DMS153 (cell line): ENCODE data around the gene HSPA12A.

Experiments
- DNase-seq: peaks from one replicate; lab custom pipeline; 2025; lab: John Stamatoyannopoulos, UW

Gene HSPA12A, protein sequence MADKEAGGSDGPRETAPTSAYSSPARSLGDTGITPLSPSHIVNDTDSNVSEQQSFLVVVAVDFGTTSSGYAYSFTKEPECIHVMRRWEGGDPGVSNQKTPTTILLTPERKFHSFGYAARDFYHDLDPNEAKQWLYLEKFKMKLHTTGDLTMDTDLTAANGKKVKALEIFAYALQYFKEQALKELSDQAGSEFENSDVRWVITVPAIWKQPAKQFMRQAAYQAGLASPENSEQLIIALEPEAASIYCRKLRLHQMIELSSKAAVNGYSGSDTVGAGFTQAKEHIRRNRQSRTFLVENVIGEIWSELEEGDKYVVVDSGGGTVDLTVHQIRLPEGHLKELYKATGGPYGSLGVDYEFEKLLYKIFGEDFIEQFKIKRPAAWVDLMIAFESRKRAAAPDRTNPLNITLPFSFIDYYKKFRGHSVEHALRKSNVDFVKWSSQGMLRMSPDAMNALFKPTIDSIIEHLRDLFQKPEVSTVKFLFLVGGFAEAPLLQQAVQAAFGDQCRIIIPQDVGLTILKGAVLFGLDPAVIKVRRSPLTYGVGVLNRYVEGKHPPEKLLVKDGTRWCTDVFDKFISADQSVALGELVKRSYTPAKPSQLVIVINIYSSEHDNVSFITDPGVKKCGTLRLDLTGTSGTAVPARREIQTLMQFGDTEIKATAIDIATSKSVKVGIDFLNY

DNA sequence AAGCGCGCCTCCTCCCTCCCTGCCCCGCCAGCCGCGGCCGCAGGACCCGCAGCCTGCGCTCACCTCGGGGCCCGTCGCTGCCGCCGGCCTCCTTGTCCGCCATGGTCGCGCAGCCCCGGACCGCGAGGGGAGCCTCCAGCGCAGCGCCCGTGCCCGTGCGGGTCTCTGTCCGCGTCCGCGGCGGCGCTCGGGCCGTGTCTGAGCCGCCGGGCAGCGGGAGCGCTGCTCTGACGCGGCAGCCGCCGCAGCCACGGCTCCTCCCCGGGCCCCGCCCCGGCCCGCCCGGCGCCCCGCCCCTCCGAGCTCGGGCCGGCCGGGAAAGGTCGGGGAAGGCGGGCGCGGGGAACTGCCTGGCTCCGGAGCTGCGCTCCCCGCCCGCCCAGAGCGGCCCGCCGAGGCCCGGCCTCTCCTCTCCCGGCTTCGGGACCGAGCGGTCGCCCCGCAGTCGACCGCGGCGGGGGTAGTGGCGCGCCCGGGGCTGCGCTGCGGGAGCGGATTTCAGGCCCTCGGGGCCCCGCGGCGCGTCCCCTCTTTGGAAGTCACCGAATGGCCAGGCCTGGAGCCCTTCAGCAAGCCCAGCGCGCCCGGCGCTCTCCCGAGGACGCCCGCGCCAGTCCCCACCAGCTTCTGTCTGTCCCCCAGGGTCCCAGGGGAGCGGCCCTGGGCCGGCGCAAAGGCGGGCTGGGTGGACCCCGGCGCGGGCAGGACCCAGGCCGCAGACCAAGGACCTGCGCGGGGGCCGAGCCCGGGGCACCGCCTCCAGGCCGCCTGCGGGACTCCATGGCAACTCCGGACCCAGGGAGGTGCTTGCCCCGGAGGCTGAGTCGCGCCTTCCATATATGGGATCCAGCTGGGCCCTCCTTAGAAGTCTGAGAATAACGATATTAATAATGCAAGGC, at the start of gene HSPA12A:
TSS of gene HSPA12A (minus strand) at position 200 of the 899 bp plus-strand sequence. CDS start at position 103, 97 bp downstream.
- peak; percentile 27 for DNase-seq

DNA sequence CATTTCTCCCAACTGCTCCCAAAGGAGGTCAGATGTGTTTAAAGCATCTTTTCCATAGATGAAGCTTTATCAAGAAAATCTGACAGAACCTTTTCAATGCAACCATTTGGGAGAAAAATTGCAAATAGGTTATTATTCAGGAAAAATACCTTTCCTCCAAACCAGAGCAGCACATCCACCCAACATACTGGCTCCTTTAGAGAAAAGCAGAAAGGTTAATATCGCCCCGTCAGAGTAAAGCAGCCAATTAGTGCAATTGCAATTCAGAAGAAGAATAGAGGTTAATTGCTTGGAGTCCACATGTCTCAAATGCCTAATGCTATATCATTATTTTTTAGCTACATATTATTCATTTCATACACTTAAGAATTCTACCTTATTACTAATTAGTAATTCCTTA, 48.9 kb upstream of the HSPA12A start:
- DNase-seq, result no peak

GRCh38 chr10:116787893-116788665, 45.7 kb upstream of the HSPA12A start:
- no peak for DNase-seq

GRCh38 chr10:116787053-116787659, 44.8 kb upstream of the HSPA12A start:
- no peak for DNase-seq

- DNase-seq, result no peak
These were observed 43.5 kb upstream of the HSPA12A start for GRCh38 chr10:116785867-116786266.

DNA sequence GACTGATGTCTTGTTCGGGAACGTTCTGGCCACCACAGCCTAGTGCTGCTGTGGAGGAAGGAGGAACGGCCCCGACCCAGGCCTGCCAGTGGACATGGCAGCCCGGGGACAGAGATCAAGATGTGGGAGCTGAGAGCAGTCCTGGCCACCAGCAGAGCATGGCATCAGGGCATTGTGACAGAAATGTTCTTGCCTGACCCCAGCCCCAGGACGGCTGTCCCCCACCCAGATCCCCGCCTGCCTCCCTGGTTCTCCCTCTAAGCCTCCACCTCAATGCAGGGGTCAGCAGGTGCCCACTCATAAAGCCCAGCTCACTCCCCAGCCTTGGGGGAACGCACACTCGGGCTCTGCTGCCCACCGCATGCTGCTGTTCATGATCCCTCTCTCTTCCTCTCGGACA, 42.9 kb upstream of the HSPA12A start:
- DNase-seq, result no peak

GRCh38 chr10:116784651-116785050, 42.3 kb upstream of the HSPA12A start:
- DNase-seq, result no peak

GRCh38 chr10:116784035-116784434, 41.7 kb upstream of the HSPA12A start:
- no peak for DNase-seq

GRCh38 chr10:116783011-116783655, 40.8 kb upstream of the HSPA12A start:
- no peak for DNase-seq

- no peak for DNase-seq
These were observed 39.1 kb upstream of the HSPA12A start for GRCh38 chr10:116781370-116781884.

GRCh38 chr10:116780691-116781205, 38.4 kb upstream of the HSPA12A start:
- DNase-seq, result no peak

DNA sequence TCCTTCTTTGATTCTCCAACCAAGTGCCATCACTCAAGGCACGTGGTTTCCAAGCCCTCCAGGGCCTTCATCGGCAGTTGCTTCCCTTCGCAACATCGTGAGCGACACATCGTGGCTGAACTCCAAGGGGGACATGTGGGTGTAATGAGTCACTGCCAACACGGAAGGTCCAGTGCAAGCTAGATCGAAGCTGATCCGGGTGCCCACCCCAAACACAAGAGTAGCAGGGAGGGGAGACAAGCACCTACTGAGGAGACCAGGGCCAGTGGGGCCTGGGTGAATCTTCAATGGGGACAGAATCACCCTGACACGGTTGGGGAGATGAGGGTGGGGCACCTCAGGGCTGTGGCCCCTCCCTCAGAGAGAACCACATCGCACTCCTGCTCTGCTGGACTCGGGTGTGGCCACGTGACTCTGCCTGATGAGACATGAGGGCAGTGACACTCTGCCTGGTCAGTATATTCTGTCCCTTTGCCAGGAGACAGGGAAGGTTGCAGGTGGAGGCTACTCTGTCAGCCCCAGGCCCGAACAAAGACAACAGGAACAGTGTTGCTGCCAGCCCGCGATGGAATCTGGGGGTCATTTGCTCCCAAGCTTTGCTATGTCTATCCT, 36.8 kb upstream of the HSPA12A start:
- no peak for DNase-seq

GRCh38 chr10:116777006-116777405, 34.6 kb upstream of the HSPA12A start:
- DNase-seq, result no peak

DNA sequence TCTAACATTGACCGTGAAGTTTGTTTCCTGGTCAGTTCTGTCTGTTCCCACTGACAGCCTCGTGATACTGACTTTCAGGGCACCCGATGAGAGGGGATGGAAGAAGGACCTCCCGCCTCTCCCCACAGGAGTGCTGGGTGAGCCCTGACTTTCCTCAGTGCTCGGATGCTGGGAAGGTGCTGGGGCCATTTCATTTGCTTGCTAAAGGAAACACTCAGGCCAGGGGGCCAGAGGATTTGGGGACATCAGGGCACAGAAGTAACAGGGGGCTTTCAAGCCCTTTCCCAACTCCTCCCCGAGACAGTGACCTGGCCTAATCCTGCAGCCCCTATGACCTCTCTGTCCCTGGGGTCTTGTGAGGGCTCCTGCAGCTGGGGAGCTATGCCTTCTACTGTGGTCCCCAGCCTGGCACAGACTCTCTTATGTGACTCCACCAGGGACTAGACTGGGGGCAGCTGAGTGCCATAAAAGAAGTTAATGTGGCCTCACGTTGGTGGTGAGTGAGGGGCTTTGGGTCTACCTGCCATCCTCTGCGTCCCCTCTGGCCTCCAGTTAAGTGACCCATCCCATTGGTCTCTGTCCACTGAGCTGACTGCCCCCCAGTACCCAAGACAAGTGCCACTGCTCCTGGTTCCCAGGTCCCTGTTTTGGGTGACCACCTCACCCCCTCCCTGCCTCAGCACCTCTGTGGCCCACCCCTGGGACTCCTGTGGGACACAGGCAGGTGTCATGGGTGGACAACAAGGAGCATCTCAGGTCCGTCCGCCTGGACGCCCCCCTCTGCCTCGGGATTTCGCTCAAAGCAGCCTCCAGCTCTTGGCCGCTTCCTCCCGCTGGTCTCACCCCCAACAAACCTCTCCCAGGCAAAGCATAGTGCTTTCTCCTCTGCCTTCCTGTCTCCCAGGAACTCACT, 33.4 kb upstream of the HSPA12A start:
- DNase-seq, result no peak

GRCh38 chr10:116774728-116775151, 32.4 kb upstream of the HSPA12A start:
- no peak for DNase-seq

DNA sequence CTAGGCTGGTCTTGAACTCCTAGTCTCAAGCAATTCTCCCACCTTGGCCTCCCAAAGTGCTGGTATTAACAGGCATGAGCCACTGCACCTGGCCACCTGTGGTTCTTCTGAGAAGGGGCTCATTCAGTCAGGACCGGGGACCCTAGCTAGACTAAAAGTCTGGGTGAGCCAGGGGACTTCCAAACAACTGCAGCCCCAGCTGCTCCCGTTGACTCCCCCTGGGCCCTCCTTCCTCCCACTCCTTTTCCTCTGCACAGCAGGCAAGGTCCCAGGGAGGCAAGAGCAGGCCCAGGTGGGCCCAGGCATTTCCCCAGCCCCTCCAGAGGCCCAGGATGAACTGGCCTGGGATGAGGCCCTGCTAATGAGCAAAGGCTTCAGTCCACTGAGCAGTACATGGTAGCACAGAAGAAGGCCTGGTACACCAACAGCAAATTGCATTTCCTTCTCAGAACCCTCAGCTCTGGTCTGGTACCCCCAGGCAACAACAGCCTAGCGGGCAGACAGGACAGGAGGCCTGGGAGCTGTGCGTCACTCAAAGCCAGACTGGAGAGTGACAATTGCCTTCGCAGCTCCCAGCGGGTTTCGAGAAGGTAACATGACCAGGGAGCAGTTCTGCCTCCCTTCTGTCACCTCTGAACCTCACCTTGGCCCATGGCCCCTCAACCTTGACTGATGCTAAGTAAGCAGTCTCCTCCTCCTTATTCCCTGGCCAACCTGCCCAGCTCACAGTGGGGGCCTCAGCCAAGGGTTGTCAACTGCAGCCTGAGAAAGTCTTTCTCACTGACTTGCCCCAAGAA, 30.7 kb upstream of the HSPA12A start:
- DNase-seq, result no peak

DNA sequence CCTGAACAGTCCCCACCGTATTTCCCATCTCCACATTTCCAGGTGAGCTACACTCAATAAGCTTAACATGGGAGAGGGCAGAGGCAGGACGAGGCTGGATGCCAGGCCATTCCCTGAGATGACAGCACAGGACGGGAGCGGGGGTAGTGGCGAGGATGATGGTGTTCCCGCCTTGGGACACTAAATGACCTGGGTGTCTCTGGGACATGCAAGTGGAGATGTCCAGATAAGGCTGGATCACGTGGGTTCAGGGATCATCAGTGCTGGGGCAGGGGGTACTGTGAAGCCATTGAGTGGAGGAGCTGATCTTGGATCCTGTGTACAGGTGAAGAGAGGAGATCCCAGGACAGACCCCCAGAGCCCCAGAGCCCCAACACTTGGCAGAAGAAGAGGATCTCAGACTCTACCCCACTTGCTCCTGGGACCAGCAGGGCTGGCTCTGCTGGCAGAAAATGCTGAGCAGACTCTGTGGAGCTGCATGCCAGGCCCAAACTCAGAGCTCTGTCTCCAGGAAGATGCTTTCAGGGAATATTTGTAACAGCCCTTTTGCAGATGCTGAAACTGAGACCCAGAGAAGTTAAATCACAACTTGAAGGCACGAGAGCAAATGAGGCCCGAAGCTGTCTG, 29.7 kb upstream of the HSPA12A start:
- DNase-seq, result no peak
